Stimulated activated effector memory CD8-positive, alpha-beta T cell treated with anti-CD3 and anti-CD28 coated beads, Interleukin-12 subunit alpha, Interleukin-12 subunit beta, amount 100 ng/mL, for 72 hours (primary cell): ENCODE measurements around the gene NCK1.
"Not testable (repeated sequence)": the region's sequence is repeated elsewhere in the genome, so short reads cannot be mapped to it uniquely, and the experiment has no call there.

Experiments
- ATAC-seq: fragments of 150-1000 bp; cut with Tn5 transposase; 2 replicates; pipeline ENCODE4 v1.10.0; 2021
- DNase-seq, 2 donors: peaks; one replicate each; pipeline ENCODE4 v3.0.0; 2021 to 2022; ENCODE audit warnings: low spot score in 2 of 2
- H3K27ac Mint-ChIP-seq: one replicate; pipeline ENCODE4 v1.8.0; 2022; ENCODE audit warnings: mild to moderate bottlenecking, mixed read lengths
- H3K36me3 Mint-ChIP-seq: one replicate; pipeline ENCODE4 v1.8.0; 2022; ENCODE audit warnings: mild to moderate bottlenecking, mixed read lengths
- H3K4me1 Mint-ChIP-seq: one replicate; pipeline ENCODE4 v1.8.0; 2022; ENCODE audit warnings: mixed read lengths
- H3K4me3 Mint-ChIP-seq: one replicate; pipeline ENCODE4 v1.8.0; 2022; ENCODE audit warnings: mild to moderate bottlenecking, mixed read lengths
- H3K9me3 Mint-ChIP-seq: one replicate; pipeline ENCODE4 v1.8.0; 2022; ENCODE audit warnings: mixed read lengths

NCK1 gene

DNA sequence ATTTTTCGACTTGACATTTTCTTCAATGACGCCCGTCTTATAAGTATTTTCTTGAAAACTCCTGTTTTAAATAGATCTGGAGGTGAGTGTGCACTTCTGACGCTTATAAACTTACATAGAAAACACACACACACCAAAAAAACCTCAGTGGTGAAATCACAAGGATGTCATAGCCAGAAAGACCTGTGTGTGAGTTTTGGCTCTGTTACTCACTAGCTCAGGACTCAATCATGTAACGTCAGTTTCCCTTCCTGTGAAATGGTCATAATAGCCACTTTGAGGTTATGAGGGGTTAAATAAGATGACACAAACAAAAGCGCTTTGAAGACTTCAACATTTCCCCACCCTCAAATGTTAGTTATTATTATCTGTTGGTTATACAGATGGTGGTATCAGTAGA lies 97.6 kb downstream of the NCK1 start:
- peak overlapping the region; percentile 46 for H3K27ac Mint-ChIP-seq
- peaks cover 24% of the 10 kb centered on the region for H3K4me1 Mint-ChIP-seq
- H3K9me3 Mint-ChIP-seq, result no peaks in the 10 kb centered on the region
- DNase-seq (no peak), ATAC-seq (peak; percentile 66)
- H3K4me3 Mint-ChIP-seq, result no peak overlapping the region
- no peaks in the 10 kb centered on the region for H3K36me3 Mint-ChIP-seq

DNA sequence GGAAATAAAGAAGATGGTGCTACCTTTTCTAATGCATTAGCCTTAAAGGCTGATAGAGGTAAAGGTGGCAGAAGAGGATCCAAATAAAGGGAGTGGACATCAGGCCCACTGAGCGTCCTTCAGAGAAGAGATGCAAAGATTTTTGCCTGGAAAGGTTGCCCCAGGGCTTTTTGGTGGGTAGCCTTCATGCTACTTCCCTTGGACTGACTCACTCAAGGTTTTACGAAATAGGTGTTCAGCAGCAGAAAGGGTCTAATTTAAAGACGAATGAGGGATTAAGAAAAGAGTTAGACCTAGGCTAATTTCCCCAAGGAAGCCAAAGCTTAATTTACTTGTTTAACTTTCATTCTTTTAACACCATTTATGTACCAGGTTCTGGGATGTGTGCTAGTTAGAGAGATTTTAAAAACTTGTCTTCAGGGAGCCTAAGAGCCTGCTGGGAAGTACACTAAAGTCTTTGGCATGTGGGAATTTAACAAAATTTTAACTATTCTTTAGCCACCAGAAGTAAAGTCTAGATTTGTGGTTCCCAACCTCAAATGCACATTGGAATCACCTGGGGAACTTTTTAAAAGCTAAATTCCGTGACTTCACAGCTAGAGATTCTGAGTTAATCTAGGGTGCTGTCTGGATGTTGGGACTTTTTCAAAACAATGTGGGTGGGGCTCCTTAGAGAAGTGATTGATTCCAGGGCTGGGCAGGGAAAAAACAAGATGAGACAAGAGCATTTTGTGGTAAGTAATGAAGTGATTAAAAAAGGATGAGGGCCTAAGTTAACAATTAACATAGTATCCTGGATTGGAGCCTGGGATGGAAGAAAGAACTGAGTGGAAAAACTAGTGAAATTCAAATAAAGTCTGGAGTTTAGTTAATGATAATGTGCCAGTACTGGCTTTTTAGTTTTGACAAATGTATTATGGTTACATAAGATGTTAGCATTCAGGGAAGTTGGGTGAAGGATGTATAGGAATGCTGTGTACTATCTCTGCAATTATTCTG lies 99.1 kb downstream of the NCK1 start:
- H3K36me3 Mint-ChIP-seq, result no peaks in the 10 kb centered on the region
- peaks cover 12% of the 10 kb centered on the region for H3K4me1 Mint-ChIP-seq
- no peak overlapping the region for H3K4me3 Mint-ChIP-seq
- H3K27ac Mint-ChIP-seq, result peak overlapping the region; percentile 1
- H3K9me3 Mint-ChIP-seq, result no peaks in the 10 kb centered on the region
- ATAC-seq, result no peak
- DNase-seq, result no peak

DNA sequence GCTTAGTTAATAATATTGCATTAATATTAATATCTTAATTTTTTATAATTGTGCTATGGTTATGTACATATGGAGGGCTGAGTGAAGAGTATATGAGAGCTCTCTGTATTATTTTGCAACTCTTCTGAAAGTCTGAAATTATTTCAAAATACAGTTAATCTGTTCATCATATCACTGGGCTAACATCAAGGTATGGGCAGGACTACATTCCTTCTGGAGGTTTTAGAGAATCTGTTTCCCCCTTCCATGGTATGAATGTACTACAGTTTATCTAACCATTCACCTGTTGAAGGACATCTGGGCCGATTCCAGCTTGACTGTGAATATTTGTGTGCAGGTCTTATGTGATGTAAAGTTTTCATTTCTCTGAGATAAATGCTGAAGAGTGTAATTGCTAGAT lies 100.9 kb downstream of the NCK1 start:
- peaks cover 12% of the 10 kb centered on the region for H3K4me1 Mint-ChIP-seq
- DNase-seq, result no peak
- H3K4me3 Mint-ChIP-seq, result no peak overlapping the region
- no peaks in the 10 kb centered on the region for H3K36me3 Mint-ChIP-seq
- H3K27ac Mint-ChIP-seq, result no peak overlapping the region
- no peaks in the 10 kb centered on the region for H3K9me3 Mint-ChIP-seq
- no peak for ATAC-seq

DNA sequence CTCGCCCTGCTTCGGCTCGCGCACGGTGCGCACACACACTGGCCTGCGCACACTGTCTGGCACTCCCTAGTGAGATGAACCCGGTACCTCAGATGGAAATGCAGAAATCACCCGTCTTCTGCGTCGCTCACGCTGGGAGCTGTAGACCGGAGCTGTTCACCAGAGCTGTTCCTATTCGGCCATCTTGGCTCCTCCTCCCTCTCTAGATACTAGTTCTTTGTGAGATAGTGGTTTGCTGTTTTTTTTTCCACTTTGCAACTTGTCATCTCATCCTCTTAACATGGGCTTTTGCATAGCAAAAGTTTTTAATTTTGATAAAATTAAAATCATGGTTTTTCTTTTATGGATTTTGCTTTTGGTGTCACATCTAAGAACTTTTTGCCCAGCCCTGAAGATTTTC lies 107.5 kb downstream of the NCK1 start:
- not testable (repeated sequence) for ATAC-seq, H3K27ac Mint-ChIP-seq, H3K9me3 Mint-ChIP-seq, H3K36me3 Mint-ChIP-seq, H3K4me1 Mint-ChIP-seq, DNase-seq, H3K4me3 Mint-ChIP-seq

DNA sequence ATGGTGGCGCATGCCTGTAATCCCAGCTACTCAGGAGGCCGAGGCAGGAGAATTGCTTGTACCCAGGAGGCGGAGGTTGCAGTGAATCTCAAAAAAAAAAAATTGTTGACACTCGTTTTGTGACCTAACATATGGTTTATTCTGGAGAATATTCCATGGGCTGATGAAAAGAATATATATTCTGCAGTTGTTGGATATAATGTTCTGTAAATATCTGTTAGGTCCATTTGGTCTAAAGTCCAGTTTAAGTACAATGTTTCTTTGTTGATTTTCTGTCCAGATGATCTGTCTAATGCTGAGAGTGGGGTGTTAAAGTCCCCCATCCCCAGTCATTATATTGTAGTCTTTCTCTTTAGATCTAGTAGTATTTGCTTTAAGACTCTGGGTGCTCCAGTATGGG lies 111.3 kb downstream of the NCK1 start:
- ATAC-seq (no peak), DNase-seq (no peak)
- no peaks in the 10 kb centered on the region for H3K4me1 Mint-ChIP-seq
- no peak overlapping the region for H3K4me3 Mint-ChIP-seq
- peaks cover 13% of the 10 kb centered on the region for H3K9me3 Mint-ChIP-seq
- no peak overlapping the region for H3K27ac Mint-ChIP-seq
- H3K36me3 Mint-ChIP-seq, result no peaks in the 10 kb centered on the region

DNA sequence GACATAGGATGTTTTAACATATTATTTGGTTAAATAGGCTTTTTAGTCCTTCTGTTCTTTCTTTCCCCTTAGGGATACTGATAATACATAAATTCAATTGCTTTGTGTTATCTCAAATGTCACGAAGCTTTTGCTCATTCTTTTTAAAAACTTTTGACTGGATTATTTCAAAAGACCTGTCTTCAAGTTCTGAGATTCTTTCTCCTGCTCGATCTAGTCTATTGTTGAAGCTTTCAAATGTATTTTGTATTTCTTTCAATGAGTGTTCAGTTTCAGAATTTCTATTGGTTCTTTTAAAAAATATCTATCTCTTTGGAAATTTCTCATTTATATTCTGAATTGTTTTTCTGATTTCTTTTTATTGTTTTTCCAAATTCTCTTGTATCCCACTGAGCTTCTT lies 112.7 kb downstream of the NCK1 start:
- Mint-ChIP-seq H3K27ac (no peak overlapping the region), H3K9me3 (peaks cover 13% of the 10 kb centered on the region), H3K4me3 (no peak overlapping the region), H3K4me1 (no peaks in the 10 kb centered on the region), H3K36me3 (no peaks in the 10 kb centered on the region)
- DNase-seq, result no peak
- ATAC-seq, result no peak

DNA sequence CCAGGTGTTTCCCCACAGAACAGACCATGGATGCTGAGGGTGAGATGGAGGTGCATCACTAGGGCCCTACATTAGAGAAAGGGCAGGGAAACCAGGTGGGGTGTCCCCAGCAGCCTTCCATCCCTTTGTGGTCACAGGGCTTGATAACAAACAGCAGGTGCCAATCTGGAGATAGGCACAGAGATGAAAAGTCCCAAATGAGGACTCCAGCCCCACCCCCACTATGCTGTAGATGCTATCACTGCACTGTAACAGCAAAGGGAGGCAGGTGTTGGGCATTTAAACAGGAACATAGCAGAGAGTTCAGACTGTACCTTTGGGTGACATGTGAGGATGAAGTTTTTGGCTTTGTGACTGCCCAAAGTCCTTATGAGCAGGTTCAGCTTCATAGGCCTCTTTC lies 117.2 kb downstream of the NCK1 start:
- Mint-ChIP-seq H3K36me3 (no peaks in the 10 kb centered on the region), H3K27ac (no peak overlapping the region)
- no peak for DNase-seq

DNA sequence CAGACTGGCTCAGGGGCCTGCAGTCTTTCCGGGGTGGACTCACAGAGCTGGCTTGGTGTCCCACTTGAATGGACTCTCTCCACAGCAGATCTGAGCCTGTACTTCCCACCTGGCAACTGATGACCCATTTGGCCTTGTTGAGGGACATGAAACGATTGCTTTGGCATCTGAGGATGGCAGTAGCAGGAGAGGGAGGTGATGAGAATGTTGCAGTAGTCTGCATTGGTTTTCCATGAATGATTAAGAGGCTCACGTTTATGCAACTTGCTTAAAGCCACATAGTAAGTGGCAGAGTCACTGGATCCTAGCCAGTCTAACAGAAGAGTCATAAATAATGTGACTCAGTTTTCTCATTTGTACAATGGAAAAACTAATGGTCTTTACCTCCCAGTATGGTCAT lies 117.7 kb downstream of the NCK1 start:
- Mint-ChIP-seq H3K36me3 (no peaks in the 10 kb centered on the region), H3K4me1 (peaks cover 5% of the 10 kb centered on the region), H3K4me3 (no peak overlapping the region), H3K27ac (no peak overlapping the region), H3K9me3 (peaks cover 4% of the 10 kb centered on the region)
- ATAC-seq, result no peak
- DNase-seq, result no peak

More for the DNA sequence above, 117.2 kb downstream of the NCK1 start:
- ATAC-seq, result no peak
- no peak overlapping the region for H3K4me3 Mint-ChIP-seq
- H3K9me3 Mint-ChIP-seq, result peaks cover 8% of the 10 kb centered on the region
- H3K4me1 Mint-ChIP-seq, result peaks cover 5% of the 10 kb centered on the region

DNA sequence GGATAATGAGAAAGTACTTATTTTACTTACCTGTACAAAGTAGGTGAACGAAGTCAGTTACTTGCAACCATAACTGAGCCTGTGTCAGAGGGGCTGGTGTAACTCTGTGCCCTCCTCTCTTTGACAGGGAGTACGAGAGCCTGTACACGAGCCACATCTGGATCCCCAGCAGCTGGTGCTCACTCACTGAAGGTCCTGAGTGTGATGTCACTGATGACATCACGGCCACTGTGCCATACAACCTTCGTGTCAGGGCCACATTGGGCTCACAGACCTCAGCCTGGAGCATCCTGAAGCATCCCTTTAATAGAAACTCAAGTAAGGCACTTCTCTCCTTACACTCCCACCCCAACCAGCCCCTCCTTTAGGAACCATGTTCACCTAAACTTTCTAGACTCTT lies 120.0 kb downstream of the NCK1 start:
- no peak overlapping the region for H3K27ac Mint-ChIP-seq
- ATAC-seq (no peak), DNase-seq (no peak)
- H3K4me1 Mint-ChIP-seq, result peaks cover 5% of the 10 kb centered on the region
- no peaks in the 10 kb centered on the region for H3K9me3 Mint-ChIP-seq
- H3K36me3 Mint-ChIP-seq, result no peaks in the 10 kb centered on the region
- no peak overlapping the region for H3K4me3 Mint-ChIP-seq

DNA sequence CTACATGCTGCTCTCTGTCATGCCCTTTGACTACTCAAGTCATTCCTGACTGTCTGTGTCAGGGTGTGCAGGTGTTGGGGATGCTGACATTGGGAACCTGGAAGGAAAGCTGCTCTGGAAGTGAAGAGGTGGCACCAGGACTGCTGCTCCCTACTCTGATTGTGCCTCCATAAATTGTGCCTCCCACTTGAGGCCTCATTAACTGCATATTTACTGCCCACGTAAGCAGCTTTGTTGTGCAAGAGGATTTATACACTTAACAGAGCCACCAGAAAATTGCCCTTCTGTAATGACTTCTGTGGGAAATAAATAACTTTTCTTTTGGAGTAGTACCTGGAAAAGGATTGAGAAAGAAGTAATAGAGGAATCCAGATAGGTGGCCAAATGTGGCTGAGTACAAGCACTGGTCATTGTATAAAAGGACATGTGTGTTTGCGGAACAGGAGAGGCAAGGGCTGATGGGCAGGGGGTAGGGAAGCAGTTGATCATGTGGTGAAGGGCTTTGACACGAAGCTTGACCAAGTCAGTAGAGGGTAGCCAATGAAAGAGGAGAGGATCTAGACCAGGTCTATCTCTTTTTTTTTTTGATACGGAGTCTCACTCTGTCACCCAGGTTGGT lies 120.6 kb downstream of the NCK1 start:
- no peak for DNase-seq
- Mint-ChIP-seq H3K9me3 (no peaks in the 10 kb centered on the region), H3K4me3 (no peak overlapping the region), H3K36me3 (no peaks in the 10 kb centered on the region), H3K27ac (no peak overlapping the region), H3K4me1 (peaks cover 5% of the 10 kb centered on the region)
- no peak for ATAC-seq

DNA sequence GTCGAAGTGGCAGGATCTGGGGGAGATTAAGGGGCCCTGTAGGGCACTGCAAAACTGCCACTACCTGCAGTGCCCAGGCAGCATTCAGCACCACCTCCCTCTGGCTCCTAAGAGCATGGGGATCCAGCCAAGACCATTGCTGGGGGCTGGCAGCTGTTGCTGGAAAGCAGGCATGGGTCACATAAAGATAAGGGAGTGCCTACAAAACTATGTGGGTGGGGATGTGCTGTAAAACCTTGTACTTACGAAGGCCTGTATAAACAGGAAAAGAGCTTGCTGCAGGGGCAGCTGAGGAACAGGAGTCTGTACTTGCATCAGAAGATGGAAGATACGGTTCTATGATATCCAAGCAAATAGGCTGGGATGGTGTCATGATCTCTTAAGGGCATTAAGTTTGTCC lies 122.8 kb downstream of the NCK1 start:
- no peak for DNase-seq
- H3K4me3 Mint-ChIP-seq, result no peak overlapping the region
- H3K4me1 Mint-ChIP-seq, result peaks cover 5% of the 10 kb centered on the region
- no peaks in the 10 kb centered on the region for H3K36me3 Mint-ChIP-seq
- H3K27ac Mint-ChIP-seq, result no peak overlapping the region
- no peaks in the 10 kb centered on the region for H3K9me3 Mint-ChIP-seq
- no peak for ATAC-seq

DNA sequence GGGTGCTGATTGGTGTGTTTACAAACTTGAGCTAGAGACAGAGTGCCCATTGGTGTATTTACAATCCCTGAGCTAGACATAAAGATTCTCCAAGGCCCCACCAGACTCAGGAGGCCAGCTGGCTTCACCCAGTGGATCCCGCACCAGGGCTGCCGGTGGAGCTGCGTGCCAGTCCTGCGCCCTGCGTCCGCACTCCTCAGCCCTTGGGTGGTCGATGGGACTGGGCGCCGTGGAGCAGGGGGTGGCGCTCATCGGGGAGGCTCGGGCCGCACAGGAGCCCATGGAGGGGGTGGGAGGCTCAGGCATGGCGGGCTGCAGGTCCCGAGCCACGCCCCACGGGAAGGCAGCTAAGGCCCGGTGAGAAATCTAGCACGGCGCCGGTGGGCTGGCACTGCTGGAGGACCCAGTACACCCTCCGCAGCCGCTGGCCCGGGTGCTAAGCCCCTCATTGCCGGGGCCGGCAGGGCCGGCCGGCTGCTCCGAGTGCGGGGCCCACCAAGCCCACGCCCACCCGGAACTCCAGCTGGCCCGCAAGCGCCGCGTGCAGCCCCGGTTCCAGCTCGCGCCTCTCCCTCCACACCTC lies 125.5 kb downstream of the NCK1 start:
- not testable (repeated sequence) for H3K4me1 Mint-ChIP-seq, H3K27ac Mint-ChIP-seq, ATAC-seq, H3K36me3 Mint-ChIP-seq, DNase-seq, H3K9me3 Mint-ChIP-seq, H3K4me3 Mint-ChIP-seq

DNA sequence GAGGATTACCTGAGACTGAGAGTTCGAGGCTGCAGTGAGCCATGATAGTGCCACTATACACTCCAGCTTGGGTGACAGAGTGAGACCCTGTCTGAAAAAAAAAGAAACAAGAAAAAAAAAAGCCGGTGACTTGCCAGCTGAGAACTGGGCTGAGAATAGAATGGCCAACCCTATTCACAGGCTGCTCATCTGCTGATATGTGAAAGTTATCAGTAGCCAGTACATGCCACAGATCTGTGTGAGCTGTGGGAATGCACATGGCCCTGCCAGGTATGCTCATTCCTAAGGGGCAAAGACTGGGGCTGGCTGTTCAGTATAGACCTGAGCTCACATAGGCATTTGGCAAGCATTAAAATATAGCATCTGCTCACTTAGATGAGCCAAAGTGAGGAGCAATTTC lies 126.6 kb downstream of the NCK1 start:
- Mint-ChIP-seq H3K27ac (no peak overlapping the region), H3K9me3 (no peaks in the 10 kb centered on the region), H3K36me3 (no peaks in the 10 kb centered on the region), H3K4me1 (no peaks in the 10 kb centered on the region), H3K4me3 (no peak overlapping the region)
- ATAC-seq (no peak), DNase-seq (no peak)

DNA sequence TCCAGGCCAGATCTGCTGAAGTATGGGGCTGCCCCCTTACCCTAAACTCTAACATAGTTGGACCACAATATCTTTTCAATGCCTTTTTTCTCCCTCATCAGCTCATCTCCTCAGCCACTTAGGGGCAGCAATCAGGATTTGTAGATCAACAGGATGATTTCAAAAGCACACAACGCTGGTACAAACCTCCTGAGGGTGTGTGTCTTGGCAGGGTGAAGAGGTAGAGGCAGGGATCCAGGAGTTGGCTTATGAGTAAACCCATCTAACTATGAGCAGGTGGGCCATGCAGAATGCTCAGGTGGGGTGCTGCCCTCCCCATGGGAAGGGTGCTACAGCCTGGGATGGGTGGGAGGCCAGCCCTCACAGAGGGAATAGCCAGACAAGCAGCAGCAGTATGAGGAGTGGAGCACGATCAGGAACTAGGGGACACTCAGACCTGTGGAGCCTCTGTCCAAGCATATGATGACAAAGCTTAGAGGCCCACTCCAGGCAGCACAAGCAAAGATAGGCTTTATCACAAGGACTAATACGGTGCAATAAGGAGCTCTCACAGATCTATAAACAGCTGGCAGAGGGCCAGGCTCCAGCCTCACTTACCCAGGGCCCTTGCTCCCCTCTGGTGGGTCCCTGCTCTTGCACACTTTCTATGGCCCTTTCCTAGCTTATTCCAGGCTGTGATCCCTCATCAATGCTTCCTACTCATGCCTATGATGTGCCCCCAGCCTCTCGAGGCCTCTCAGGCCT lies 127.9 kb downstream of the NCK1 start:
- no peak for DNase-seq
- no peak for ATAC-seq
- Mint-ChIP-seq H3K9me3 (no peaks in the 10 kb centered on the region), H3K36me3 (no peaks in the 10 kb centered on the region), H3K4me1 (no peaks in the 10 kb centered on the region), H3K27ac (no peak overlapping the region), H3K4me3 (no peak overlapping the region)

DNA sequence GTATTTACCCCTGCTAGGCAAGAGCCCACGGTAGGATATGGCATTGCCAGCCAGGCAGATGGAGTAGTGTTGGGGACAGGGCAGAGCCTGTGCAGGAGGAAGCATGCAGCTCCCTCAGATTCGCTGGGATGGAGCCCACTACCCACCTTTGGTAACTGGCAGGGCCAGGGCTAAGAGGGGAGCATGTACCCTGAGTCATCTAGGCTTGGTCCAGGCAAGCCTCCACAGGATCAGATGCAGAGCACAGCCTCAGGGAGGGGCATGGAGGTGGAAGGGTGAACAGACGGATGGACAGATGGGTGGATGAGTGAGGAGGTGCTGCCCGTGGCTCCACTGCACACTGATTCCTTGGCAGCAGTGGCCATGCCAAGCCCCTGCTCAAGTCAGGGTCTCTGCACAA lies 128.8 kb downstream of the NCK1 start:
- Mint-ChIP-seq H3K27ac (no peak overlapping the region), H3K36me3 (no peaks in the 10 kb centered on the region), H3K4me1 (no peaks in the 10 kb centered on the region), H3K4me3 (no peak overlapping the region), H3K9me3 (no peaks in the 10 kb centered on the region)
- ATAC-seq (no peak), DNase-seq (no peak)
